ENCODE results near the gene WDR1. TPM values are rescaled to one million over a fixed set of nuclear protein-coding genes. Genes with fewer than 3 reads are reported as not detected.

WDR1 gene
- total RNA-seq, 1 donor from 2014 or later = 75.5 TPM

DNA sequence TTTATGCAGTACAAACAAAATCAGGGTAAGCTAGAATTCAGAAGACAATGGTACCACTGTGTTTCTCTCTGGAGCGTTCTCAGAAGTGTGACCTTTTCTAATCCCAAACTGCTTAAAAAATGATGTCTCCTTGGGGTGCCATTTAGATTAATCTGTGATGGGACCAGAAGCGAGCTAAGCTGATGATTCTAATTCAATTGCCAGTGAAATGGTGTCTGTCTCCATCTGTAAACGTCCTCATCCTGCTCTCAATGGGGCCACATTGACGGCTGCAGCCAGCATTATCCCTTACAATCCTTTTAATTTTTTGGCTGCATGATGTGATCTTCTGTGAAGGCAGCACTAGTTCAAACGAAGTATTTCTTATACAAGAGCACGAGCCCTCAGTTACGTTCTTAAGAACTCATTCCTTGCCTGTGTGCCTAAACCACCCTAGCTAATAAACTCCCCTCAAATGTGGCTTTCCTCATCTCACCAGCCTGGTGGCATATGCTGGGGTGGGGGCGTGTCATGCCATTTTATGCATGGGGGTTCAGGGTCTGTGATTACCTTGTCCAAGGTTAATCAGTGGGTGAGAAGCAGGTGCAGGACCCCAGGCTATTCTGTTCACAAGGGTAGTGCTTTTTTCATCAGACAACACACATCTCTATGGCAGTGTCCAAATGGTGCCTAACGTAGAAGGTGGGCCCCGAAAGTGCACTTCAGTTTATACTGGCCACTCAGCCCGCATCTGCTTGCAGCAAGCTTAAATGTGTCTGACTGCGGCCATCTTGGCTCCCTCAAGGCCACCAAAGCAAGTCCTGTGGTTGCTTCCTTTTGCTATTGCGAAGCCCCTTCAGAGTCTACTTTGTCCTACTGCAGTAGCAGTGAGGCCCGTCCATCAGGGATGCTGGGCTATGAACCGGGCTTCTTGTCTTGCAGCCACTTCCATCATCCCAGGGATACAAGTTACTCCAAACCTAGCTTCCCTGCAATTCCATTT is 49.6 kb downstream of the WDR1 start:
- no peak for DNase-seq

DNA sequence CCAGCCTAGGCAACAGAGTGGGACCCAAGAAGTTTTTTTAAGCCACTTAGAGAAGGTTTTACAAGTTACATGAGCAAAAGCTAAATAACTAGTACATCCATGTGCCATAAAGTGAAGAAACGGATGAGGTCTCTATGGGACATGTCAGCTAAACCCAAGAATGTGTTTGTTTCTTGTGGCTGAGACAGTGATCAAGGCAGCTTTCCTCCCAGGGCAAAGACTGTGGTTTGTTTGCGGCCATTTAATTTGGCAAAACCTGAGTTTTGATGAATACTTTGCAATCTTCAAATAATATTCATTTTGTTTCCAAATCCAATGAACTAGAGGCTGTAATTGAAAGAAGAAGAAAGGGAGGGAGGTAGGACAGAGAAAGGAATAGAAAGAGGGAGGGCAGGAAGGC is 50.4 kb downstream of the WDR1 start:
- no peak for DNase-seq

DNA sequence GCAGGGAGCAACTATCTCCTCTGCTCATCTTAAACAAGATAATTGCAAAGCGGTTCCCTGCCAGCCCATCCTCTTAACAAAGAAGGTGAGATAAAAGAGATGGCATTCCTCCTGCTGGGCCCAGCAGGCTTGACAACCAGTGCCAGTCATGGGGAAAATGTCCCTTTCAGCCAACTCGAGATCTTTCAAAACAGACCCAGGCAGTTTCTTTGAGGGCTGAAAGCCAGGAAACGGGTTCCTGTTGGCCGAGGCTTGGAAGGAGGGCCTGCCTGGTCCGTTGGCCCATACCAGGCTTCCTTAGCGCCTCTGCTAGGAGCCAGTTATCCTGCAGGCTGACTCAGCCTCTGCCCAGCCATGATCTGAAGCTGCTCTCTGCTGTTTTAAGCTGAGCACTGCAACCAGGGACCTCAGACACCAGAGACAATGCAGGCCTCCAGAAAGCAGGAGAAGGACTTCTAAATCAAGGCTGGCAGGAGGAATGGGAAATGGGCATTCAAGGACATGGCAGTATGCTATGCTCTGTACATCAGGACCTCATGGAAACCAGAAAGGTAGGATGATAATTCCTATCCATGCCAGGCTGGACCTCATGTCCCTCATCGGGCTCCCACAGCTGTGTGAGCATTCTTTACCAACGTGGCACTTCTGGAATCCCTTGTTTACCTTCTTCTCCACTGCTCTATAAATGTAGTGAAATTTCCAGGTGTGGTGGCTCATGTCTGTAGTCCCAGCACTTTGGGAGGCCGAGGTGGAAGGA is 52.9 kb downstream of the WDR1 start:
- peak; percentile 71 for DNase-seq

DNA sequence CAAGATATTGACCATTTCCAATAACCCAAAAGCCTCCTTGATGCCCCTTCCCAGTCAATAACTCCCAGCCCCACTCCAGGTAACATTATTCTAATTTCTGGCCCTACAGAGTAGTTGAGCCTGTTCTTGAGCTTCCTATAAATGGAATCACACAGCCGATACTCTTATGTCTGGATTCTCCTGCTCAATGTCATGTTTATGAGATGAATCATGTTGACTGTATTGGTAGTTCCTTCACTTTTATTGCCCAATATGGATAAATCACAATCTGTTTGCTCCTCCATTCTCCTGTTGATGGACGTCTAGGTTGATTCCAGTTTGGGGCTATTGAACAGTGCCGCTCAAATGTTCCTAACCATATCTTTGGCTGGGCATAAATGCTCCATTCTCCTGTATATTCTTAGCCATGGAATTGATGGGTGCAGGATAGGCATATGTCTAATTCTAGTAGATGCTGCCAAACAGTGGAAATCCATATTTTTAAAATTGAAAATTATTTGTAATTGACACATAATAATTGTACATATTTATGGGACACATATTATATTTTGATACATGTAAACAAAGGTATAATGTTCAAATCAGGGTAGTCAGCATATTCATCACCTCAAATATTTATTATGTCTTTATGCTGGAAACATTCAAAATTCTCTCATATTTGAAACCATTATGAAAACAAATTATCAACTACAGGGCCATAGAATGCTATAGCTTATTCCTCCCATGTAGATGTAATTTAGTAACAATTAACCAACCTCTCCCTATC is 54.8 kb downstream of the WDR1 start:
- DNase-seq = no peak

DNA sequence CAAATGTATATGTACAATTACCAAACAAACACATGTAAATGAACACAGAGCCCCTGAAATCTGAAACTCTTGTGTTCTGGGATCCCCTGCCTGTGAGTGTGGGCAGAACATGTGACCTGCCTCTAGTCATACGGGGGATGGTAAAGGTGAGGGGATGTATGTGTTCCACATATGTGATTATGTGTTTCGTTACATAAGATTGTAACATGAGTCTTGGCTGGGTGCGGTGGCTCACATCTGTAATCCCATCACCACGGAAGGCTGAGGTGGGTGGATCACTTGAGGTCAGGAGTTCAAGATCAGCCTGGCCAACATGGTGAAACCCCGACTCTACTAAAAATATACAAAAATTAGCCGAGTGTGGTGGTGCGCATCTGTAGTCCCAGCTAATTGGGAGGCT is 58.2 kb downstream of the WDR1 start:
- DNase-seq = no peak

DNA sequence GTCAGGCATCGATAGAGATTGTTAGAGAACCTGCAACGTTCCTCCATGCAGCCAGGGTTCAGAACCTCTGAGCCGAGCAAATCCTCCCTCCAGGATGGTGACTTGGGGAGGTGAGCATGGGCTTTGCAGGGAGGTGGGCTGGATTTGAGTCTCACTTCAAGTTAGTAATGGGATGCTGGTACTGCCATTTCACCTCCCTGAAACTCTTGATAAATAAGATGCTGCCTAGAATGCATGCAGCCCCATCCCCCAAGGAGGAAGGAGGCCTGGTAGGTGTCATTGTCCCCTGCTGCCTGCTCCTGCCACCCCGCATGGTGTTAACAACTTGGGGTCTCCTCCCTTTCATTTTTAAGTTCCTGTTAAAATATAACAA is 59.6 kb downstream of the WDR1 start:
- DNase-seq = no peak

DNA sequence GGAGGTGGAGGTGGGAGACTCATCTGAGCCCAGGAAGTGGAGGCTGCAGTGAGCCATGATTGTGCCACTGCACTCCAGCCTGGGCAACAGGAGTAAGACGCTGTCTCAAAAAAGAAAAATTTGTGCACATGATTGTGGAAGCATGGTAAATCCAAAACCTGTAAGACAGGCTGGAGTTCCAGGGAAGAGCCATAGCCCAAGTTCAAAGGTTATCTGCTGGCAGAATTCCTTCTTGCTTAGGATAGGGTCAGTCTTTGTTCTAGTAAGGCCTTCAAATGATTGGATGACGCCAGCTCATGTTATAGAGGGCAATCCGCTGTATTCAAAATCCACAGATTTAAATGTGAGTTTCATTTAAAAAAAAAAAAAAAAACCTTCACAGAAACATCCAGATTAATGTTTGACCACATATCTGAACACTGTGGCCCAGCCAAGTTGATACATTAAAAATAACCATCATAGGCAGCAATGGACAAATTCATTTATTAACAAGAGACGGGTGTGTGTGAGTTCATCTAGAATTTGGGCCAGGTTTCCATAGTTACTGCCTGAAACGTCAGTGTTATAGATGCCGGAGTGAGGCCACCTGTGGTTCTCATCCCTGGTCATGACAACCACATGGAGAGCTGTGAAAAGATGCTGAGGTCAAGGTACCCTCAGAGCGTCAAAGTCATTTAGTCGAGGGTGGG is 60.1 kb downstream of the WDR1 start:
- no peak for DNase-seq

DNA sequence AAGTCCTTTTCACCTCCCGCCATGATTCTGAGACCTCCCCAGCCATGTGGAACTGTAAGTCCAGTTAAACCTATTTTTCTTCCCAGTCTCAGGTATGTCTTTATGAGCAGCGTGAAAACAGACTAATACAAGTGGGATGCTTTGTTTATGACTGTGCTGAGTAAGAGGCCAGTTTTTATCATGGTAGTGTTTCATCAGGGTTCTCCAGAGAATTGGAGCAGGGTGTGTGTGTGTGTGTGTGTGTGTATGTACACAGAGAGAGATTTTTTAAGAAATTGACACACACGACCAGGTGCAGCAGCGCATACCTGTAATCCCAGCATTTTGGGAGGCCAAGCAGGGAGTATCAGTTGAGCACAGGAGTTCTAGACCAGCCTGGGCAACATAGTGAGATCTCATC is 60.7 kb downstream of the WDR1 start:
- DNase-seq = no peak

DNA sequence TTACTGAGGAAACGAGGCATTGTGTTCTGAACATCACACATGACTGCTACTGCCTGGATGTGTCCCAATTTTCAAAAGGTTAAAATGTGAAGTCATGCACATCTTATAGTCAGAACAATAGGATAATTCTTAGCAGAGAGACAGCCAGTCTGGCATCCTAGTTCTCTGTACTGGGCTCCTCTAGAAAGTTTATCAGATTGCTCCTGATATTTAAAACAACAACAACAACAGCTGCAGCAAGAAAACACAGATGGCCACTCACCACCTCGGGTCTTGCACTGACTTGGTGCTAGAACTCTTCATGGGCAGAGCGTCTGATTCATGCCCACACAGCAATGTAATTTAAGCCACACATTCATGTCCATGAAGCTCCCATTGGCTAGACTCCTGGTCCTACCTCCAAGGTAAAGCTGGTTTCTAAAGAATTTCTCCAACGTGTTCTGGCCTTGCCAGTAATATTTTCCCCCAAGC is 62.0 kb downstream of the WDR1 start:
- DNase-seq = no peak

DNA sequence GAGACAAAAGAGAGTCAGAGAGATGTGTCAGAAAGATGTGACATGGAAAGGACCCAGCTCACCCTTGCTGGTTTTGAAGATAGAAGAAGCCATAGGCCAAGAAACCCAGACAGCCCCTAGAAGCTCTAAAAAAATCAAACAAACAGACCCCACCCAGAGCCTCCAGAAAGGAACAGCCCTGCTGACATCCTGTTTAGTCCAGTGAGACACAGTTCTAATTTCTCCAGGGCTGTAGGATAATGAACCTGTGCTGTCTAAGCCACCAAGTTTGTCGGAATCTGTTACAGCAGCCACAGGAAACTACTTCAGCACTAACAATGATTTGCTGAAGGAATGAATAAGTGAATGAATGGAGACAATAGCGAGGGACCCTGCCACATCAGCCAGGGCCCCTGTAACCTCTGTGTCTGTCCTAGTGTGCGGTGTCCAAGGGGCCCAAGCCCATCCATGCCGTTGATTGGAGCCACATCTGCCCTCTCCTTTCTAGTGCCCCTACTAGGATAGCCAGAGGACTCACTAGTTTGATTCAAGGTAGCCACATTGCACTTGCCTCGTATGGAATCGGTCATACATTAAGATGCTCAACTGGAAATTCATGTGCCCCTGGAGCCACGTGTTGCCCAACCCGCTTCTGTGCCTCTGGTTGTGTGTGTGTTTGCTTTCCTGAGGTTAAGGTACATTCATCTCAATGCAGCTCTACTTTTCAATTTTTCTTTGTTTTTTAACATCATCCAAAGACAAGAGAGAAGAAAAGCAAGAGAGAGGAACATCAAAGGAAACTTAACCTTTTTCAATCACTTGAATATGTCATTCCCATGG is 62.8 kb downstream of the WDR1 start:
- DNase-seq = no peak

DNA sequence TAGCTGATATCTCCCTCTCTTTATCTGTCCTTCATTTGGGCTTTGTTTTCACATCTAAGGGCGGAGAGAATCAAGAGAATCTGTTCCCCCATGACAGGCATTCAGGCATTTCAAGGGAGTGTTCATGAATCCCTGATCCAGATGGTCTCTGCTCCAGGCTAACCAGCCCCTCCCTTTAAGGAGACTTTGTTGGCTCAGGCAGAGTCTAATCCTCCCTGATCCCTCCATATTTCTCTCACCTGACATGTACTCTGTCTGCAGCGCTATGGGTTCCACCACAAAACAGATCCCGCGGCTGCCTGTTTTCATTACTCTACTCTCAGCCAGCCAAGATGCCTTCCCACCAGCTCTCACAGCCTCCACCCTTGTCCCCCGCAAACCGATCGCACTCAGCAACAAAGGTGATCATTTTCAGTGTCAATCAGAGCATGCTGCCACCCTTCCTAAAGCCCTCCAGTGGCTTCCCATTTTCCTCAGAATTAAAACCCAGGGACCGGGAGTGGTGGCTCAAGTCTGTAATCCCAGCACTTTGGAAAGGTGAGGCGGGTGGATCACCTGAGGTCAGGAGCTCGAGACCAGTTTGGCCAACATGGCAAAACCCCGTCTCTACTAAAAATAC is 65.0 kb downstream of the WDR1 start:
- no peak for DNase-seq

DNA sequence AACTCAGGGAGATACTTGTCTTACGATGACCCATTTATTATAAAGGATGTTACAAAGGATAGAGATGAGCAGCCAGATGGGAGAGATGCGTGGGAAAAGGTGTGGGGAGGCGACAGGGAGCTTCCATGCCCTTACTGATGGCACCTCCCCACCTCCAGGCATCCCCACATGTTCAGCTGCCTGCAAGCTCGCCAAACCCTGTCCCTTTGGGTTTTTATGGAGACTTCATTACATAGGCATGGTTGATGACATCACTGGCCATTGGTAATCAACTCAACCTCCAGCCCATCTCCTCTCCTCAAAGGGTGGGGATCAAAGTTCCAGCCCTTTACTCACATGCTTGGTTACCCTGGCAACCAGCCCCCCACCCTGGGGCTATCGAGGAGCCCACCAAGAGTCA is 65.9 kb downstream of the WDR1 start:
- DNase-seq = no peak

DNA sequence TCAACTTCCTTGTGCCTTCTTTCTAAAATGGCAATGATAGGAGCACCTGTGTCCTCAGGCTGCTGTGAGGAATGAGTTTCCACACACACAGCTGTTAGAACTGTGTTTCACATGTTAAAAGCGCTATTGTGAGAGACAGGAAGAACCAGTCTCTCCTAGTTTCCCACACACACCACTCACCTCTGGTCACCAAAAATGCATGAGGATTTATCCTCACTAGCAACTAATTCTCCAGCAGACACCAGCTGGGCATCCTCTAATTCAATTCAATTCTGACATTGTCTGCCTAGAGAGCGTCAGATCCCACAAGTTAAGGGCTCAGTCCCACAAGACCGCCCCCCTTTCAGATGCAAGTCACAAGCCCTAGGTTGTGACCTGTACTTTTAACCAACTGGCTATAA is 66.3 kb downstream of the WDR1 start:
- DNase-seq = no peak

DNA sequence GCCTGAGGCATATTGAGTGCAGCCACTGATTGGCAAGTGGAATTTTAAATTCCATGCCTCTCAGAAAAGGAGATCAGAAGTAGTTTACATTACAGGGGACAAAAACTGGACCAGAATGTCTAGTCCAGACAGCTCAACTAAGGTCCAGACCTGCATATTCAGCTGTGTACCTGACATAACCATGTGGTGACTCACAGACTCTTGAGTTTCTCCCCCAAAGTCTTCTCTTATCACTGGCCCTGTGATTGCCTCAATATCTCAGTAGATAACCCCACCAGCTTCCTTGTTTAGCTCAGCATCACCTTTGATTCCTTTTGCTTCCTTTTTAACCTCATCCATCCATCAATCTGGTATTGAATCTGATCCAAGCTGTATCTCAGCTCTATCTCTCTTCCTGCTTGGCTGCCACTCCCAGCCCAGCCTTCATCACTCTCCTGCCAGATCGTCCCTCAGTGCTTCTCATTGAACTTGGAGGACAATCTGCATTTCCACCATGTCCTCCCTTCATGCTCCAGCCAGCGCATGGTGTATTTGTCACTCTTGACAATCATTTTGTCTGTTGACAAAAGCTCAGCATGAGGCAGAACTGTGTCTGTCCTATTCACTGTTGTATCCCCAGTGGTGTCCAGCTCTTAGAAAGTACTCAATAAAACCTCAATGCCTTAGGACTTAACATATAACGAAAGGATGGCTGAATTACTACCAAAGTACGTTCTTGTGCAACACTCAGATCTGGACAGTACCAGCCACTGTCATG is 67.5 kb downstream of the WDR1 start:
- DNase-seq = no peak

DNA sequence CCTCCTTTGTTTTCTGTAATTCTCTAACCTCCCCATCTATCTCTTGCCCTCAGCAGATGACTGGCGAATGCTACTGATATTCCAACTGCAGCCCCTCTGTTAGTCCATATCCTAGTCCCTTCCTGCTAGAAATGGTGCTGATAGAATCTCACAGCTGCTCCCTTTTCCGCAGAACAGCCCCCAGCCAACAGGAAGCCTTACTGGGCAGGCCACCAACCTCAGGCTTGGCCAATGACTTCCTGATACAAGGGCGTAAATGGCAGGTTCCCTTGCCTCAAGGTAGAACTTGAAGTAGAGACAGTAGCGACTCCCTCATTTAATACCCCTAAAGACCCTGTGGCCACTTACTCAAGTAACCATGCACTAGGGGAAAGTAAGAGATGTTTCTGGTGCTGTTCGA is 68.6 kb downstream of the WDR1 start:
- no peak for DNase-seq

DNA sequence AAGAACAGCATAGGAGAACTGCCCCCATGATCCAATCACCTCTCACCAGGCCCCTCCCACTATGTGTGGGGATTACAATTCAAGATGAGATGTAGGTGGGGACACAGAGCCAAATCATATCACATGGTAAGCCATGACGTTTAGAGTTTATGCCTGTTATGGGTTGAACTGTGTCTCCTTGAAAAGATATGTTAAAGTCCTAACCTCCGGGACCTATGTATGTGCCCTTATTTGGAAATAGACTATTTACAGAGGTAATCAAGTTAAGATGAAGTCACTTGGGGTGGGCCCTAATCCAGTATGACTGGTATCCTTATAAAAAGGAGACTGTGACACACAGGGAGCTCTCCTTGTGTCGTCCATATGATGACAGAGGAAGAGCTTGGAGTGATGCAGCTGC is 70.1 kb downstream of the WDR1 start:
- DNase-seq = no peak

DNA sequence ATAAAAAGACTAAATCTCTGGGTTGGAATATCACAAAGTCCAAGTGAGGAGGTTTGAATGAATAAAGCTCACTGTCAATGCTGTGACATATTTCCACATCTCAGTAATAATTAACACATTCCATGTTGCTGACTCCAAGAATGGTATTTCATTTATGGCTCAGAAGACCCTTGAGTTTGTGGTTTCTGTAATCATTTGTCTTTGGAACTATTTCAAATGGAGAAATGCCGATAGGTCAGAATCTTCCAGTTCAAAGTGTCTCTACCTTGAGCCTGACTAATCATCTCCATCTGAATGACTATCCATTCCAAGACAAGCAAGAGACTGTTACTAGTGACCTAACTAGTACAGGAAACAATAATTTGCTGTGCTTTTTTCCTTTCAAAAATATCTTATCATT is 71.1 kb downstream of the WDR1 start:
- no peak for DNase-seq

DNA sequence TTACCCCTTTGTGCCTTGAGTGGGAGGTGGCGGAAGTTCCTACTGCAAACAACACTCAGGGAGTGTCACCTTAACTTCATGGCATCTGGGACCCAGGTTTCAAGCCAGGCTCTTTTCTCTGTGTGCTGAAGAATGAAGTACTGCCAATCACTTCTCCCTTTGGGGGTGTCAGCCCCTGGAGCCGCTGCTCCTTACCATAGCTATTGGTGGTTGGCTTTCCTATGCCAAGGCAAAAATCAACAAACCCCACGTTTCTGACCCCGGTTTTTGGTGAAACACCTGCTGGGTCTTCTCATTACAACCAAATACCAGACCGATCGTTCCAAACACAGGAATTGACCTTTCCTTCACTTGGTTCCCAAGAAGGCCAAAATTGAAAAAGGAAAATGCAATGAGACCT is 75.6 kb downstream of the WDR1 start:
- no peak for DNase-seq

DNA sequence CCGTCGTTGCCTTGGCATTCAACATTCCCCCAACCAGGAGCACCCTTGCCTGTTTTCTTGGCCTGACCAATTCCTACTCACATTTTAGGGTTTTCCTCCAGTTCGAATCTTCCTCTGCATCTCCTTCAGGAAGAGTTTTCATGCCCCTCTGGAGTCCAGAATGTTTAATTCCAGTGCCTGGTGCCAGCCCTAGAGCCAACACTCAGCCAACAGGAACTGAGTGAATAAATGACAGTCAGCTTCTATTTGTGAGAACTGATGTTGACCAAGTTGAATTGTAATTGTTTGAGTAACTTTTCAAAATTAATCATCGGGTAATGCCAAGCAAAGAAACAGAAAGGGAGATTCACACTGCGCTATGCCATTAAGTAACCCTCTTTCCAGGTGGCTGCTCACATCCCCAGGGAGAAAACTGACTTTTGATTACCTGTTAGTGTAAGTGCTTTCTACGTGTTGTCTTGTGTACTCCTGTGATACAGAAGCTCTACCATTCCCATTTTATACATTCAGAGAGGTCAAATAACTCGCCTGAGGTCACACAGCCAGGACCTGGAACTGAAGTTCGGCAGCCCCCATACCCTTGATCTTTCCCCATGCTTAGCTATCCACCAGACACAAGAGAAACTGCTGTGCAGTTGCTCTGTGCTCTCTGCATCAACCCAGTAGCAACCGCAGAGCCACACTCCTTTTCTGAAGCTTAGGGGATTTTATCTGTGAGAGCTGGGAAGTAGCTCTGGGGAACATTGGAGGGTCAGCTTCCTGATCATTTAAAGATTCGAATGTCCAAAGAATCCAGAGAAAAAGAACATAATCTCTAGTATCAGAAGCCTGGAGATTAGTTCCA is 76.3 kb downstream of the WDR1 start:
- DNase-seq = no peak
